IMR-90 (cell line): ENCODE measurements around the gene NOP14. TPM values are rescaled to one million over a fixed set of nuclear protein-coding genes. Genes with fewer than 3 reads are reported as not detected.

ENCODE experiments used
- ATAC-seq: fragments of 200-7000 bp; cut with Tn5 transposase; 2 replicates; pipeline ENCODE4 v1.9.1; 2020; ENCODE audit warnings: low read depth, mild to moderate bottlenecking, moderate library complexity
- BruUV-seq: library from RNA; stranded (reverse); fragments of 400-500 nt; replicated peaks from 2 replicates; lab custom pipeline; 2021; lab: Mats Ljungman, UMichigan
- CTCF ChIA-PET: fragments of 300-600 bp; formaldehyde crosslinking; extraction: SDS; loops from one replicate; lab custom pipeline; 2021; ENCODE audit warnings: antibody characterized with exemption; lab: Yijun Ruan, JAX
- POLR2A ChIA-PET: fragments of 300-600 bp; sonication (Branson Sonifier 250); formaldehyde crosslinking; loops from one replicate; lab custom pipeline; 2022; ENCODE audit warnings: antibody characterized with exemption; ENCODE audit not compliant: unreplicated experiment; lab: Charles Lee
- DNase-seq: peaks from one replicate; pipeline ENCODE4 v3.0.0; 2013
- H2AFZ ChIP-seq: replicated peaks from 2 replicates; pipeline ENCODE3; 2013; ENCODE audit warnings: low read length, mild to moderate bottlenecking; ENCODE audit not compliant: poor library complexity
- H2AK5ac ChIP-seq: 2 replicates; pipeline ENCODE4 v1.6.1; 2013; ENCODE audit warnings: low read depth, low read length, inconsistent platforms
- H2AK9ac ChIP-seq: replicated peaks from 2 replicates; pipeline ENCODE3; 2013; ENCODE audit warnings: mild to moderate bottlenecking, low read depth, low read length, moderate library complexity; ENCODE audit not compliant: poor library complexity
- H2BK120ac ChIP-seq: 2 replicates; pipeline ENCODE4 v1.6.1; 2013; ENCODE audit warnings: low read depth, low read length, inconsistent platforms
- H2BK15ac ChIP-seq: 3 replicates; pipeline ENCODE4 v1.6.1; 2013; ENCODE audit warnings: low read depth, low read length, inconsistent platforms
- H2BK20ac ChIP-seq: 2 replicates; pipeline ENCODE4 v1.6.1; 2013; ENCODE audit warnings: low read depth, mild to moderate bottlenecking, inconsistent platforms, low read length, moderate library complexity
- H2BK5ac ChIP-seq: 2 replicates; pipeline ENCODE4 v1.6.1; 2013; ENCODE audit warnings: mild to moderate bottlenecking, low read depth, low read length, inconsistent platforms; ENCODE audit not compliant: poor library complexity, severe bottlenecking
- H3K14ac ChIP-seq: replicated peaks from 2 replicates; pipeline ENCODE4 v1.6.1; 2013; ENCODE audit warnings: low read depth, low read length, inconsistent platforms
- H3K18ac ChIP-seq: 2 replicates; pipeline ENCODE4 v1.6.1; 2013; ENCODE audit warnings: low read depth, low read length, control low read depth
- H3K23ac ChIP-seq: 2 replicates; pipeline ENCODE4 v1.6.1; 2013; ENCODE audit warnings: low read depth, low read length, inconsistent platforms
- H3K27ac ChIP-seq: 2 replicates; pipeline ENCODE4 v1.5.1; 2013; ENCODE audit warnings: mild to moderate bottlenecking, control low read depth, low read length; ENCODE audit not compliant: insufficient read depth
- H3K27me3 ChIP-seq: 2 replicates; pipeline ENCODE4 v1.6.1; 2013; ENCODE audit warnings: low read length; ENCODE audit not compliant: control insufficient read depth, insufficient read depth
- H3K36me3 ChIP-seq: 2 replicates; pipeline ENCODE4 v1.6.1; 2013; ENCODE audit warnings: low read length, mixed read lengths; ENCODE audit not compliant: control insufficient read depth, insufficient read depth
- H3K4ac ChIP-seq: 2 replicates; pipeline ENCODE4 v1.6.1; 2013; ENCODE audit warnings: low read depth, low read length, inconsistent platforms
- H3K4me1 ChIP-seq: 2 replicates; pipeline ENCODE4 v1.6.1; 2013; ENCODE audit warnings: low read length, mixed read lengths; ENCODE audit not compliant: control insufficient read depth, insufficient read depth
- H3K4me2 ChIP-seq: 2 replicates; pipeline ENCODE4 v1.6.1; 2013; ENCODE audit warnings: low read depth, mild to moderate bottlenecking, control low read depth, low read length, moderate library complexity
- H3K4me3 ChIP-seq: 2 replicates; pipeline ENCODE4 v1.5.1; 2013; ENCODE audit warnings: low read depth, mild to moderate bottlenecking, control low read depth, low read length, moderate library complexity; ENCODE audit not compliant: insufficient read depth
- H3K56ac ChIP-seq: 2 replicates; pipeline ENCODE4 v1.6.1; 2013; ENCODE audit warnings: low read length, inconsistent platforms; ENCODE audit not compliant: insufficient read depth; ENCODE audit errors: extremely low read depth
- H3K79me1 ChIP-seq, 2 experiments: 2 replicates each; pipeline ENCODE4 v1.6.1; 2013; ENCODE audit warnings: low read length in 2 of 2, inconsistent platforms in 1 of 2, low read depth in 1 of 2
- H3K9ac ChIP-seq: 2 replicates; pipeline ENCODE4 v1.6.1; 2013; ENCODE audit warnings: low read depth, low read length, control low read depth
- H3K9me1 ChIP-seq: 2 replicates; pipeline ENCODE4 v1.6.1; 2013; ENCODE audit warnings: low read length, inconsistent platforms; ENCODE audit not compliant: insufficient read depth
- H3K9me3 ChIP-seq: 2 replicates; pipeline ENCODE4 v1.6.1; 2013; ENCODE audit warnings: low read length; ENCODE audit not compliant: control insufficient read depth, insufficient read depth
- H4K20me1 ChIP-seq: 2 replicates; pipeline ENCODE4 v1.6.1; 2013; ENCODE audit warnings: low read length, inconsistent platforms; ENCODE audit not compliant: insufficient read depth
- H4K5ac ChIP-seq: 2 replicates; pipeline ENCODE4 v1.6.1; 2013; ENCODE audit warnings: mild to moderate bottlenecking, low read depth, low read length, control low read depth
- H4K8ac ChIP-seq, 2 experiments: 2 replicates each; pipeline ENCODE4 v1.6.1; 2013; ENCODE audit warnings: low read depth in 2 of 2, low read length in 2 of 2, control low read depth in 1 of 2, inconsistent platforms in 1 of 2
- H4K91ac ChIP-seq: 2 replicates; pipeline ENCODE4 v1.6.1; 2013; ENCODE audit warnings: low read depth, low read length, inconsistent platforms; ENCODE audit not compliant: insufficient read depth
- BHLHE40 ChIP-seq: fragments of 150-350 bp; IDR thresholded peaks from 2 replicates; pipeline ENCODE4 v1.6.1; 2016; ENCODE audit warnings: mild to moderate bottlenecking, low read depth, low read length
- CEBPB ChIP-seq: IDR thresholded peaks from 2 replicates; pipeline ENCODE4 v1.6.1; 2012; ENCODE audit warnings: low read depth, low read length, improper control_type of control experiment
- CTCF ChIP-seq: conservative IDR thresholded peaks from 2 replicates; pipeline ENCODE4 v1.5.1; 2012; ENCODE audit warnings: mild to moderate bottlenecking, low read depth, low read length, improper control_type of control experiment
- FOS ChIP-seq: fragments of 150-350 bp; IDR thresholded peaks from 2 replicates; pipeline ENCODE4 v1.6.1; 2016; ENCODE audit warnings: low read depth, low read length
- MAZ ChIP-seq: IDR thresholded peaks from 2 replicates; pipeline ENCODE4 v1.6.1; 2012; ENCODE audit warnings: low read depth, mild to moderate bottlenecking, low read length, improper control_type of control experiment, moderate library complexity, borderline replicate concordance
- MXI1 ChIP-seq: IDR thresholded peaks from 2 replicates; pipeline ENCODE4 v1.6.1; 2012; ENCODE audit warnings: low read depth, mild to moderate bottlenecking, low read length, moderate library complexity, borderline replicate concordance
- RFX5 ChIP-seq: IDR thresholded peaks from 2 replicates; pipeline ENCODE4 v1.8.0; 2012; ENCODE audit warnings: low read depth, mild to moderate bottlenecking, low read length, moderate library complexity
- SMC3 ChIP-seq: fragments of 150-350 bp; IDR thresholded peaks from 2 replicates; pipeline ENCODE4 v1.6.1; 2016; ENCODE audit warnings: low read depth, mild to moderate bottlenecking, antibody characterized with exemption, low read length, moderate library complexity
- USF2 ChIP-seq: fragments of 150-350 bp; IDR thresholded peaks from 2 replicates; pipeline ENCODE4 v1.6.1; 2017; ENCODE audit warnings: mild to moderate bottlenecking, antibody characterized with exemption, low read length, low read depth
- WGBS, 2 experiments: methylation state at CpG; one replicate each; pipeline versions ENCODE4 v1.1.5 to v1.1.7; 2013; ENCODE audit warnings: missing lambda C conversion rate in 2 of 2; ENCODE audit not compliant: insufficient read length in 1 of 2; ENCODE audit errors: extremely low coverage in 2 of 2; 5-methylcytosine and 5-hydroxymethylcytosine counted together
- dilution Hi-C: fragments of 300-500 bp; cut with HindIII; formaldehyde crosslinking; loops from one replicate; pipeline ENCODE4 v1.14.3; 2018; ENCODE audit warnings: low sequenced_read_pairs; ENCODE audit not compliant: unreplicated experiment
- in situ Hi-C: fragments of 300-500 bp; cut with MboI; formaldehyde crosslinking; loops from 3 replicates; pipeline ENCODE4 v1.14.3; 2019; ENCODE audit warnings: low sequenced_read_pairs, inconsistent platforms, mixed read lengths
- intact Hi-C: fragments of 100-400 bp; cut with micrococcal nuclease; formaldehyde crosslinking; loops from 2 replicates; pipeline ENCODE4 v1.10.0; 2022
- polyA plus RNA-seq, 3 experiments: library from polyadenylated mRNA; depleted of rRNA; stranded (reverse); fragments of >200 nt; gene quantifications; 2 replicates each; pipeline ENCODE4 v1.2.3, GENCODE V29; 2012; ENCODE audit warnings: low replicate concordance in 1 of 3
- total RNA-seq: library from RNA; depleted of rRNA; stranded (reverse); fragments of >200 nt; gene quantifications from 2 replicates; pipeline ENCODE4 v1.2.3, GENCODE V29; 2012

The NOP14 gene
- total and polyA plus RNA-seq, 2 of the 4 experiments (the other 2 are of a cell fraction): 10.9 to 12.6 TPM

GRCh38 chr4:2932951-2933565 is 30.1 kb downstream of the NOP14 start:
- H2BK15ac ChIP-seq: no peak overlapping the region
- BruUV-seq: no TSS peak
- peak overlapping the region; percentile 38 for H3K14ac ChIP-seq
- no peaks in the 10 kb centered on the region for H3K27me3 ChIP-seq
- H3K4ac ChIP-seq: peak overlapping the region; percentile 76
- peaks cover 45% of the 10 kb centered on the region for H4K20me1 ChIP-seq
- H2BK5ac ChIP-seq: peak overlapping the region; percentile 36
- dilution Hi-C loops (no loop called here), in situ Hi-C loops (no loop called here), intact Hi-C loops (loop anchor here (5.0 kb wide), 1 partner anchor 91 kb away; the partner anchor contains the start of gene ADD1)
- peak overlapping the region; percentile 89; the same call in 1 of the 2 replicates for H3K23ac ChIP-seq
- H3K56ac ChIP-seq: no peak overlapping the region
- H3K36me3 ChIP-seq: peaks cover 59% of the 10 kb centered on the region
- peak overlapping the region; percentile 89 for H2AFZ ChIP-seq
- WGBS, 2 experiments: 82% methylated on average over 10 of the region's 15 CpGs; no CpG with 5 or more reads in 1 of the 2 experiments
- H3K9me3 ChIP-seq: no peaks in the 10 kb centered on the region
- H2AK9ac ChIP-seq: peak overlapping the region; percentile 98
- TF ChIP-seq MAZ: no peak
- TF ChIP-seq RFX5: no peak
- TF ChIP-seq BHLHE40: no peak
- TF ChIP-seq CEBPB: no peak
- no peak for TF ChIP-seq SMC3
- no peak for TF ChIP-seq USF2
- TF ChIP-seq CTCF: no peak
- TF ChIP-seq MXI1: no peak
- TF ChIP-seq FOS: no peak
- H3K4me3 ChIP-seq: peak overlapping the region; percentile 64; the same call in 1 of the 2 replicates
- no peak overlapping the region for H3K18ac ChIP-seq
- no peak overlapping the region for H2BK20ac ChIP-seq
- peaks cover 16% of the 10 kb centered on the region for H3K4me1 ChIP-seq
- ChIA-PET POLR2A (no interaction called here), CTCF (no interaction called here)
- peaks cover 33 to 62% of the 10 kb centered on the region in 2 experiments; a peak in 3 of 4 replicates for H3K79me1 ChIP-seq
- peak overlapping the region; percentile 91 for H3K4me2 ChIP-seq
- H2AK5ac ChIP-seq: peak overlapping the region; percentile 98
- DNase-seq (no peak), ATAC-seq (no peak)
- H2BK120ac ChIP-seq: no peak overlapping the region
- peak overlapping the region; percentile 66 to 87; a peak in 2 of 4 replicates for H4K8ac ChIP-seq
- H4K91ac ChIP-seq: peak overlapping the region; percentile 74; the same call in 1 of the 2 replicates
- H3K9me1 ChIP-seq: 0 out of 2 replicates have a peak, but pooled peaks cover 9% of the 10 kb centered on the region
- no peak overlapping the region; the same call in 1 of the 2 replicates for H4K5ac ChIP-seq
- H3K27ac ChIP-seq: peak overlapping the region; percentile 70
- H3K9ac ChIP-seq: peak overlapping the region; percentile 83; the same call in 1 of the 2 replicates
